Fibroblast of lung (primary cell): ENCODE measurements around the gene TRIP13. TPM values are rescaled to one million over a fixed set of nuclear protein-coding genes. Genes with fewer than 3 reads are reported as not detected.
A peak's percentile ranks its signal among the peaks of the same experiment; 100 is the strongest.
"Not testable (repeated sequence)": the region's sequence is repeated elsewhere in the genome, so short reads cannot be mapped to it uniquely, and the experiment has no call there.

ENCODE experiments used
- DNase-seq, 2 donors: peaks; one replicate each; pipeline versions ENCODE4 v3.0.0 to v3.0.0-alpha.2; 2010; ENCODE audit warnings: low read depth in 2 of 2
- H2AFZ ChIP-seq: 2 replicates; pipeline ENCODE4 v1.5.1; 2012; ENCODE audit warnings: low read length, control low read depth, inconsistent platforms
- H3K27ac ChIP-seq: 2 replicates; pipeline ENCODE4 v1.5.1; 2011; ENCODE audit warnings: low read length, control low read depth; ENCODE audit not compliant: insufficient read depth
- H3K27me3 ChIP-seq: 2 replicates; pipeline ENCODE4 v1.5.1; 2011; ENCODE audit warnings: mild to moderate bottlenecking, low read length; ENCODE audit not compliant: control insufficient read depth, insufficient read depth
- H3K36me3 ChIP-seq: 2 replicates; pipeline ENCODE4 v1.5.1; 2011; ENCODE audit warnings: low read length; ENCODE audit not compliant: control insufficient read depth, insufficient read depth
- H3K4me1 ChIP-seq: 2 replicates; pipeline ENCODE4 v1.5.1; 2011; ENCODE audit warnings: low read length; ENCODE audit not compliant: control insufficient read depth, insufficient read depth; ENCODE audit errors: extremely low read depth
- H3K4me2 ChIP-seq: 2 replicates; pipeline ENCODE4 v1.5.1; 2011; ENCODE audit warnings: low read length, control low read depth; ENCODE audit not compliant: insufficient read depth; ENCODE audit errors: extremely low read depth
- H3K4me3 ChIP-seq, 4 experiments: fragments of 200-600 bp in 1 of 4; sonication (generic) in 1 of 4; replicated peaks in 1 of 4; 2 replicates each; pipeline ENCODE4 v1.5.1; 2011 to 2016; ENCODE audit warnings: low read length in 4 of 4, low read depth in 3 of 4, mild to moderate bottlenecking in 3 of 4, control low read depth in 2 of 4, inconsistent platforms in 1 of 4, mixed read lengths in 1 of 4; ENCODE audit not compliant: insufficient read depth in 1 of 4; ENCODE audit errors: control extremely low read depth in 1 of 4
- H3K79me2 ChIP-seq: 2 replicates; pipeline ENCODE4 v1.5.1; 2012; ENCODE audit warnings: mild to moderate bottlenecking, low read length, inconsistent platforms; ENCODE audit not compliant: control insufficient read depth, insufficient read depth
- H3K9ac ChIP-seq: 2 replicates; pipeline ENCODE4 v1.5.1; 2011; ENCODE audit warnings: mild to moderate bottlenecking, low read length, control low read depth; ENCODE audit not compliant: insufficient read depth
- H3K9me3 ChIP-seq: 2 replicates; pipeline ENCODE4 v1.5.1; 2012; ENCODE audit warnings: low read depth, low read length; ENCODE audit not compliant: control insufficient read depth, insufficient read depth
- H4K20me1 ChIP-seq: 2 replicates; pipeline ENCODE4 v1.5.1; 2011; ENCODE audit warnings: low read length; ENCODE audit not compliant: control insufficient read depth, insufficient read depth; ENCODE audit errors: extremely low read depth
- CTCF ChIP-seq, 2 donors: IDR thresholded peaks in 1 of 2; conservative IDR thresholded peaks in 1 of 2; 1 replicate in 1 of 2; 2 replicates in 1 of 2; pipeline ENCODE4 v1.5.1; 2011 to 2012; ENCODE audit warnings: low read length in 2 of 2, control low read depth in 1 of 2, inconsistent platforms in 1 of 2, low read depth in 1 of 2, mild to moderate bottlenecking in 1 of 2
- EZH2 ChIP-seq: IDR thresholded peaks from 2 replicates; pipeline ENCODE4 v1.5.1; 2012; ENCODE audit warnings: low read length, control low read depth, mild to moderate bottlenecking; ENCODE audit errors: missing control alignments
- polyA plus RNA-seq, 2 donors: library from polyadenylated mRNA; depleted of rRNA in 1 of 2; stranded (reverse) in 1 of 2; unstranded in 1 of 2; fragments of >200 nt; gene quantifications; 2 replicates each; pipeline ENCODE4 v1.2.1, GENCODE V29; 2011 to 2012; ENCODE audit warnings: missing spikeins in 1 of 2
- total RNA-seq: library from RNA; depleted of rRNA; stranded (reverse); fragments of >200 nt; gene quantifications from 2 replicates; pipeline ENCODE4 v1.2.1, GENCODE V29; 2014

Gene TRIP13
- total and polyA plus RNA-seq, 2 donors (not counting 1 experiment from before 2014, with no cell fraction given), result 7.4 to 11.7 TPM

- Histone ChIP-seq H3K27ac (no peak overlapping the region), H3K4me3 (no peak overlapping the region), H3K27me3 (peaks cover 11% of the 10 kb centered on the region), H3K9me3 (no peaks in the 10 kb centered on the region), H3K36me3 (no peaks in the 10 kb centered on the region), H3K4me2 (no peak overlapping the region), H3K79me2 (no peaks in the 10 kb centered on the region), H4K20me1 (no peaks in the 10 kb centered on the region), H3K9ac (no peak overlapping the region), H3K4me1 (peaks cover 6% of the 10 kb centered on the region), H2AFZ (no peak overlapping the region)
- no peak for DNase-seq
- TF ChIP-seq EZH2 (no peak), CTCF (conservative IDR thresholded peaks at IDR 0.05 in 1 of 2, IDR thresholded peaks at IDR 0.05 in 1 of 2; ENCODE audit: low read depth in 1 of 2, low read length in 2 of 2) (no peak)
These were observed 40.7 kb downstream of the TRIP13 start for GRCh38 chr5:933251-933861.

GRCh38 chr5:933951-934350 lies 41.3 kb downstream of the TRIP13 start:
- not testable (repeated sequence) for H3K4me2 ChIP-seq, H3K9me3 ChIP-seq, DNase-seq, H3K36me3 ChIP-seq, H4K20me1 ChIP-seq, H3K4me3 ChIP-seq, H2AFZ ChIP-seq, H3K9ac ChIP-seq, H3K4me1 ChIP-seq, H3K79me2 ChIP-seq, H3K27ac ChIP-seq
- H3K27me3 ChIP-seq, result peaks cover 11% of the 10 kb centered on the region

GRCh38 chr5:934381-934967 lies 41.8 kb downstream of the TRIP13 start:
- H3K79me2 ChIP-seq, H2AFZ ChIP-seq, H3K4me3 ChIP-seq, H3K9me3 ChIP-seq, H3K27ac ChIP-seq, H3K36me3 ChIP-seq, H3K4me1 ChIP-seq, H4K20me1 ChIP-seq, H3K9ac ChIP-seq, H3K4me2 ChIP-seq: not testable (repeated sequence)
- DNase-seq, result peak in 1 of 2 donors; percentile 33
- H3K27me3 ChIP-seq, result peaks cover 11% of the 10 kb centered on the region
- TF ChIP-seq CTCF (conservative IDR thresholded peaks at IDR 0.05 in 1 of 2, IDR thresholded peaks at IDR 0.05 in 1 of 2; ENCODE audit: low read depth in 1 of 2, low read length in 2 of 2), result peak; percentile 29 to 37
